LNCAP (cell line): ENCODE data around the gene GXYLT2.

ENCODE experiments used
- CTCF ChIP-seq: fragments of 450-650 bp; IDR thresholded peaks from 2 replicates; pipeline ENCODE4 v1.5.1; 2017; ENCODE audit warnings: mild to moderate bottlenecking

GXYLT2 gene

DNA sequence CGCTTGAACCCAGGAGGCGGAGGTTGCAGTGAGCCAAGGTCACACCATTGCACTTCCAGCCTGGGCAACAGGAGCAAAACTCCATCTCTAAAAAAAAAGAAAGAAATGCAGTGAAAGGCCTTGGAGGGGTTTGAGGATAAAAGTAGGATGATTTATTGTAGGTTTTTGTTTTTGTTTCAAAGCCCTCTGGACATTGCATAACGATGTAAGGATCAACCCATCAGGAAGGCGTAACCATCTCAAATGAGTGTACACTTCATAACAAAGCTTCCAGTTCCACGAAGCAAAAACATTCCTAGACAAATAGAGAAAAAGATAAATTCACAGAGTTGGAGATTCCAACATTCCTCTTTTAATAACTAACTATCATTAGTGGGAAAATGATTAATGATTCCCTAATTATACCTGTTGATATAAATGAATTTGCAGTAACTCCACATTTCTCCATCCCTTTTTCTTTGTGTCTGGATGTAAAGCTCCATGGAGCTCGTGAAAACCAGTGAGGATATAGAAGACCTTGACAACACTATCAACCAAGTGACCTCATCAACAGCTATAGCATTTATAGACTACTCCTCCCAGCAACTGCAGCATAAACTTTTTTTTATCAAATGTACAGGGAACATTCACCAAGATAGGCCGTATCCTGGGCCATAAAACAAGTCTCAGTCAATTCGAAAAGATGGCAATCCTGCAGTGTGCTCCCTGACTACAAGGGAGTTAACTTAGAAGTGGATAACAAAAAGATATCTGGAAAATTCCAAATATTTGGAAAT, 60.1 kb downstream of the GXYLT2 start:
- no peak for TF ChIP-seq CTCF

- TF ChIP-seq CTCF: no peak
Measured at GRCh38 chr3:72949016-72949415, 61.2 kb downstream of the GXYLT2 start.

GRCh38 chr3:72950372-72950771, 62.5 kb downstream of the GXYLT2 start:
- no peak for TF ChIP-seq CTCF

DNA sequence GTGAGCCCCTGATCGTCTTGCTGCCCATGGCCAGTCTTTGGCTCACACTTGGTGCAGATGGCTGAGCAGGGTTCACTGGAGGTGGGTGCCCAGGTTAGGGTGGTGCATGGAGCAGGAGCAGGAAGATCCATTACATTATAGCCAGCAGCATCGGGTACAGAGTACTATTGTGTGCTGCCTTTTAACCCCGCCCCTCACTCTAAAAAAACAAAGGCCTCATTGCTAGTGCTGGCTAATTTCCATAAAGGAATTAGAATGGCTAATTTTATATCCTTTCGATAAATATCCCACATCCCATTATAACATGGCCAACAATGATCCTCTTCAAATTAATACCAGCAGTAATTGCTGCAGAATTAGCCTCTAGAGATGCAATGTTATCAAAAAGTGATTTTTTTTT, 63.0 kb downstream of the GXYLT2 start:
- TF ChIP-seq CTCF: no peak

GRCh38 chr3:72951259-72951722, 63.4 kb downstream of the GXYLT2 start:
- no peak for TF ChIP-seq CTCF

- TF ChIP-seq CTCF: no peak
Measured at GRCh38 chr3:72953325-72953956, 65.6 kb downstream of the GXYLT2 start.

GRCh38 chr3:72957297-72957696, 69.5 kb downstream of the GXYLT2 start:
- no peak for TF ChIP-seq CTCF
